MM.1S (cell line): ENCODE results near the gene ETV3L.

Source experiments
- DNase-seq: peaks from one replicate; pipeline ENCODE4 v3.0.0-alpha.2; 2015
- H2AFZ ChIP-seq: fragments of 300-600 bp; sonication (generic); 2 replicates; pipeline ENCODE4 v1.6.0; 2016; ENCODE audit warnings: antibody characterized with exemption, low read length
- H3F3A ChIP-seq: fragments of 300-600 bp; sonication (generic); 2 replicates; pipeline ENCODE4 v1.6.1; 2016; ENCODE audit warnings: mild to moderate bottlenecking, antibody characterized with exemption, low read length, moderate library complexity, mixed read lengths; ENCODE audit not compliant: insufficient read depth
- H3K27ac ChIP-seq: fragments of 300-600 bp; sonication (generic); 2 replicates; pipeline ENCODE4 v1.5.1; 2016; ENCODE audit warnings: mild to moderate bottlenecking, low read length
- H3K27me3 ChIP-seq: fragments of 300-600 bp; sonication (generic); replicated peaks from 2 replicates; pipeline ENCODE4 v1.6.0; 2016; ENCODE audit warnings: low read length; ENCODE audit not compliant: insufficient read depth
- H3K36me3 ChIP-seq: fragments of 300-600 bp; sonication (generic); replicated peaks from 2 replicates; pipeline ENCODE4 v1.6.1; 2016; ENCODE audit warnings: mild to moderate bottlenecking, low read length, mixed read lengths; ENCODE audit not compliant: insufficient read depth
- H3K4me1 ChIP-seq: fragments of 300-600 bp; sonication (generic); 2 replicates; pipeline ENCODE4 v1.6.1; 2016; ENCODE audit warnings: low read length, mixed read lengths
- H3K4me2 ChIP-seq: fragments of 300-600 bp; sonication (generic); 2 replicates; pipeline ENCODE4 v1.6.0; 2016; ENCODE audit warnings: low read depth, low read length
- H3K4me3 ChIP-seq: fragments of 300-600 bp; sonication (generic); 2 replicates; pipeline ENCODE4 v1.5.1; 2016; ENCODE audit warnings: low read length, mixed read lengths
- H3K79me2 ChIP-seq: fragments of 300-600 bp; sonication (generic); 2 replicates; pipeline ENCODE4 v1.6.1; 2016; ENCODE audit warnings: mixed run types, low read length, mixed read lengths
- H3K9ac ChIP-seq: fragments of 300-600 bp; sonication (generic); 2 replicates; pipeline ENCODE4 v1.6.1; 2016; ENCODE audit warnings: low read length, mixed read lengths
- H3K9me2 ChIP-seq: fragments of 300-600 bp; sonication (generic); replicated peaks from 2 replicates; pipeline ENCODE4 v1.6.1; 2016; ENCODE audit warnings: mild to moderate bottlenecking, low read length, mixed read lengths; ENCODE audit not compliant: insufficient read depth
- H3K9me3 ChIP-seq: fragments of 300-600 bp; sonication (generic); replicated peaks from 2 replicates; pipeline ENCODE4 v1.6.1; 2016; ENCODE audit warnings: mild to moderate bottlenecking, low read length, mixed read lengths; ENCODE audit not compliant: insufficient read depth
- H4K20me1 ChIP-seq: fragments of 300-600 bp; sonication (generic); 2 replicates; pipeline ENCODE4 v1.6.1; 2016; ENCODE audit warnings: mild to moderate bottlenecking, low read length, moderate library complexity, mixed read lengths; ENCODE audit not compliant: insufficient read depth
- EZH2 ChIP-seq: fragments of 300-600 bp; sonication (generic); optimal IDR thresholded peaks from 2 replicates; pipeline ENCODE3; 2017; ENCODE audit warnings: low read depth, mild to moderate bottlenecking, antibody characterized with exemption, low read length, mixed read lengths
- EZH2phosphoT487 ChIP-seq: fragments of 300-600 bp; sonication (generic); IDR thresholded peaks from 2 replicates; pipeline ENCODE4 v1.6.1; 2018; ENCODE audit warnings: antibody characterized with exemption, low read length
- TF ChIP-seq, protein P1 (sequence below): fragments of 300-600 bp; sonication (generic); IDR thresholded peaks from 2 replicates; pipeline ENCODE4 v1.5.1; 2016; ENCODE audit warnings: antibody characterized with exemption, low read length, mixed read lengths

ETV3L gene

DNA sequence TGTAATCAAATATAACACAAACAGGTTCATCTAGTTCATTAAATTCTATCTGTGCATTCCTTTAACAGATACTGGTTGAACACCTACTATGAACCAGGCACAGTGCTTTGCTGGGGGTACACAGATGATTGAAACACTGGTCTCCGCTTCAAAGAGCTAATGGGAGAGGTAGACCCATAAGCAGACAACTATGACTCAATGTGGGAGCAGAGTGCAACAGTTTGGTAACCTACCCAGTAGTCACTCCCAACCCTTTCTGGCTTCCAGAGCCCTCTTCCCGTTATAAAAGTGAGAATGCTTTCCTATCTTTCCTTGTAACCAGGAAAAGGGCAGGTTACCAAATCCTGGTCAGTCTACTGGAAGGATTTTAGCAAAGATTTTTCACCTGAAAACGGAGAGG lies 46.6 kb upstream of the ETV3L start:
- Histone ChIP-seq H3F3A (no peaks in the 10 kb centered on the region; the same call in 1 of the 2 replicates), H3K4me3 (no peak overlapping the region), H3K4me2 (no peak overlapping the region), H3K79me2 (no peaks in the 10 kb centered on the region), H3K36me3 (no peaks in the 10 kb centered on the region), H2AFZ (no peak overlapping the region), H3K27me3 (no peaks in the 10 kb centered on the region), H3K9me3 (no peaks in the 10 kb centered on the region), H3K9me2 (no peaks in the 10 kb centered on the region), H3K27ac (no peak overlapping the region), H3K9ac (no peak overlapping the region), H4K20me1 (no peaks in the 10 kb centered on the region), H3K4me1 (peaks cover 14% of the 10 kb centered on the region)
- no peak for DNase-seq
- TF ChIP-seq EZH2phosphoT487 (no peak), EZH2 (no peak)
- TF ChIP-seq, protein P1, sequence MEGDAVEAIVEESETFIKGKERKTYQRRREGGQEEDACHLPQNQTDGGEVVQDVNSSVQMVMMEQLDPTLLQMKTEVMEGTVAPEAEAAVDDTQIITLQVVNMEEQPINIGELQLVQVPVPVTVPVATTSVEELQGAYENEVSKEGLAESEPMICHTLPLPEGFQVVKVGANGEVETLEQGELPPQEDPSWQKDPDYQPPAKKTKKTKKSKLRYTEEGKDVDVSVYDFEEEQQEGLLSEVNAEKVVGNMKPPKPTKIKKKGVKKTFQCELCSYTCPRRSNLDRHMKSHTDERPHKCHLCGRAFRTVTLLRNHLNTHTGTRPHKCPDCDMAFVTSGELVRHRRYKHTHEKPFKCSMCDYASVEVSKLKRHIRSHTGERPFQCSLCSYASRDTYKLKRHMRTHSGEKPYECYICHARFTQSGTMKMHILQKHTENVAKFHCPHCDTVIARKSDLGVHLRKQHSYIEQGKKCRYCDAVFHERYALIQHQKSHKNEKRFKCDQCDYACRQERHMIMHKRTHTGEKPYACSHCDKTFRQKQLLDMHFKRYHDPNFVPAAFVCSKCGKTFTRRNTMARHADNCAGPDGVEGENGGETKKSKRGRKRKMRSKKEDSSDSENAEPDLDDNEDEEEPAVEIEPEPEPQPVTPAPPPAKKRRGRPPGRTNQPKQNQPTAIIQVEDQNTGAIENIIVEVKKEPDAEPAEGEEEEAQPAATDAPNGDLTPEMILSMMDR = no peak

DNA sequence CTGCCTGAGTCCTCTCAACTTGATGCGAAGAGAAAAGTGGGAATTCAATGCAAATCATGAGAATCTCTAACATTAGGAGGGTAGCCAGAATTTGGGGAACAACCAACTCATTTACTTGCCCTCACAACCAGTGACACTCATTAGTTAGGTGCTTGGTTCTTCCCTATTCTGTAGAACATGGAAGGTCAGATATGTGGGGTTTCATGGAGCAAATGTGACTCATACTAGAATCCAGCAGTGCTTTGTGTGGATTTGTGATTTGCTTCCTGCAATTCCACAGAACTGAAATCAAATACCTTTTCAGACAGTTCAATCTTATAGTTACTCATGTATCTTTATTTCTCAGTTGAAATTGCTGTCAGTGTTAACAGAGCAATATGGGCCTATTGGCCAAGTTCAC lies 45.5 kb upstream of the ETV3L start:
- Histone ChIP-seq H3K79me2 (no peaks in the 10 kb centered on the region), H3K4me3 (no peak overlapping the region), H3K9ac (no peak overlapping the region), H3K36me3 (no peaks in the 10 kb centered on the region), H2AFZ (no peak overlapping the region), H3K27ac (no peak overlapping the region), H3K27me3 (peaks cover 2% of the 10 kb centered on the region; the same call in 1 of the 2 replicates), H3K4me2 (no peak overlapping the region), H3K4me1 (peaks cover 14% of the 10 kb centered on the region), H3K9me3 (no peaks in the 10 kb centered on the region), H3F3A (no peaks in the 10 kb centered on the region; the same call in 1 of the 2 replicates), H3K9me2 (no peaks in the 10 kb centered on the region), H4K20me1 (no peaks in the 10 kb centered on the region)
- no peak for TF ChIP-seq EZH2
- TF ChIP-seq, protein P1 = no peak
- TF ChIP-seq EZH2phosphoT487 = no peak
- no peak for DNase-seq

DNA sequence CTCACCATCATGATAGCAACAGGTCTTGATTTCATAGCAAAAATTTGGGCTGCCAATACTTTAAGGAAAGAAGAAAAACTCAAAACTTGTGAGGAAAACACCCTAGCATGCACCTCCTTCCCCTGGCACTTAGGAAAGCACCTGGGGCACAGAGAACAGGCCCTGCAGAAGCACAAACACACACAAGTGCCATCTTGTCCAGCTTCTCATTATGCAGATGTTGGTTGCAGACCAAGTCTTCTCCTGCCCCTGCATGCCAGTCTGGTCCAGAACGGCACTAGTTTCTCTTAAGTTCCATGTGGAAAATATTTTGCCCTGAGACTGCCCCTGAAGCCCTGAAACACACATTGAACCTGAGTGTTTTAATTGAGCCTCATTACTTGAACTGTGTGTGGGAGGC lies 44.9 kb upstream of the ETV3L start:
- peaks cover 14% of the 10 kb centered on the region for H3K4me1 ChIP-seq
- no peak overlapping the region for H3K27ac ChIP-seq
- no peaks in the 10 kb centered on the region for H4K20me1 ChIP-seq
- peaks cover 1% of the 10 kb centered on the region; the same call in 1 of the 2 replicates for H3F3A ChIP-seq
- no peak overlapping the region for H2AFZ ChIP-seq
- H3K27me3 ChIP-seq = peaks cover 8% of the 10 kb centered on the region; the same call in 1 of the 2 replicates
- no peaks in the 10 kb centered on the region for H3K79me2 ChIP-seq
- no peaks in the 10 kb centered on the region for H3K36me3 ChIP-seq
- H3K9ac ChIP-seq = no peak overlapping the region
- DNase-seq = no peak
- no peaks in the 10 kb centered on the region for H3K9me3 ChIP-seq
- no peak overlapping the region for H3K4me3 ChIP-seq
- no peak overlapping the region for H3K4me2 ChIP-seq
- H3K9me2 ChIP-seq = no peaks in the 10 kb centered on the region
- TF ChIP-seq EZH2phosphoT487 = no peak
- TF ChIP-seq, protein P1 = no peak
- TF ChIP-seq EZH2 = no peak
